ENCODE data around the gene LAMB4.

DNA sequence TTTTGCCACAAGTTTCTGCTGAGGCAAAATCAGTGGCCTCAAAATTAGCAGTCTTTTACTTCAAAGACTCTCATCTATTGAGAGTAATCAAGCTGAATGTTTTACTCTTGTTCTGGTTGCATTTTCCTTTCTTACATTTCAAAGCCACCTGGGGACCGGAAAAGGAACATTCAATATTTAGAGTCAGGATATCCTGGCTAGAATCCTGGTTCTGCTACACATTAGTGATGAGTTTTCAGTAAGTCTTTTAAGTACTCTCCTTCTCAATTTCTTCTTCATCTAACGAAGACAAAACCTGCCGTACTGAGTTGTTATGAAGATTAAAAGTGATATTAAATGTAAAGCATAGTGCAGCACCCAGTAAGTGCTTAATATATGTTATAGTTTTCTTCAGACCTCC lies 52.5 kb downstream of the LAMB4 start:
- TF ChIP-seq POLR2AphosphoS5 (IDR thresholded peaks at IDR 0.05; ENCODE audit: low read depth, low read length) (no peak), POLR2A (IDR thresholded peaks at IDR 0.05; ENCODE audit: low read depth, low read length) (no peak)
